HepG2 (cell line): Measurements from ENCODE around the gene TMEM217. TPM values are rescaled to one million over a fixed set of nuclear protein-coding genes. Genes with fewer than 3 reads are reported as not detected.

Source experiments
- ATAC-seq: fragments of 200-7000 bp; cut with Tn5 transposase; 3 replicates; pipeline ENCODE4 v1.9.1; 2020; ENCODE audit warnings: mild to moderate bottlenecking, moderate library complexity
- BruUV-seq: library from RNA; stranded (reverse); fragments of 400-500 nt; replicated peaks from 2 replicates; lab custom pipeline; 2021; lab: Mats Ljungman, UMichigan
- CTCF ChIA-PET: fragments of 300-600 bp; formaldehyde crosslinking; extraction: SDS; loops from one replicate; lab custom pipeline; 2021; ENCODE audit warnings: low total read pairs, inconsistent platforms, low intra/inter-chr PET ratio; lab: Yijun Ruan, JAX
- POLR2A ChIA-PET: fragments of 350-600 bp; sonication (Branson Sonifier 250); formaldehyde crosslinking; loops from one replicate; lab custom pipeline; 2020; ENCODE audit warnings: antibody characterized with exemption, inconsistent platforms; lab: Yijun Ruan, JAX
- DNase-seq: peaks from one replicate; pipeline ENCODE4 v3.0.0-alpha.2; 2015; ENCODE audit warnings: low spot score
- FAIRE-seq: peaks from 3 replicates; lab custom pipeline; 2011; peaks lifted over from hg19 to GRCh38; lab: Jason Lieb, UNC
- H2AFZ ChIP-seq: one replicate; pipeline ENCODE4 v1.6.1; 2011; ENCODE audit warnings: low read length, inconsistent platforms
- H3K27ac ChIP-seq: fragments of 300-600 bp; 3 replicates; pipeline ENCODE4 v1.8.0; 2011; ENCODE audit warnings: mixed run types, mild to moderate bottlenecking, mixed read lengths, low read length, inconsistent platforms; ENCODE audit not compliant: insufficient read depth; ENCODE audit errors: extremely low read length
- H3K27me3 ChIP-seq, 2 experiments: fragments of 200-600 bp in 1 of 2; 2 replicates in 1 of 2; 3 replicates in 1 of 2; pipeline versions ENCODE4 v1.6.0 to v1.8.0; 2011; ENCODE audit warnings: low read length in 2 of 2, mild to moderate bottlenecking in 2 of 2, moderate library complexity in 2 of 2, inconsistent platforms in 1 of 2; ENCODE audit not compliant: insufficient read depth in 2 of 2, control insufficient read depth in 1 of 2
- H3K36me3 ChIP-seq, 2 experiments: fragments of 200-600 bp in 1 of 2; replicated peaks in 1 of 2; 2 replicates in 1 of 2; 3 replicates in 1 of 2; pipeline versions ENCODE4 v1.5.1 to v1.8.0; 2011; ENCODE audit warnings: low read length in 2 of 2, inconsistent platforms in 1 of 2; ENCODE audit not compliant: insufficient read depth in 2 of 2, control insufficient read depth in 1 of 2
- H3K4me1 ChIP-seq: 2 replicates; pipeline ENCODE4 v1.5.1; 2012; ENCODE audit warnings: low read length, inconsistent platforms; ENCODE audit not compliant: insufficient read depth
- H3K4me2 ChIP-seq: 2 replicates; pipeline ENCODE4 v1.6.0; 2011; ENCODE audit warnings: low read depth, low read length, inconsistent platforms
- H3K4me3 ChIP-seq, 3 experiments: fragments of 200-600 bp in 1 of 3; sonication (generic), shearing (Covaris generic) in 1 of 3; replicated peaks in 1 of 3; 2 replicates each; pipeline ENCODE4 v1.5.1; 2011 to 2016; ENCODE audit warnings: low read length in 3 of 3, inconsistent platforms in 2 of 3, low read depth in 2 of 3, mild to moderate bottlenecking in 2 of 3, control low read depth in 1 of 3, mixed read lengths in 1 of 3; ENCODE audit not compliant: insufficient read depth in 1 of 3
- H3K79me2 ChIP-seq: one replicate; pipeline ENCODE4 v1.6.1; 2011; ENCODE audit warnings: low read length, inconsistent platforms; ENCODE audit not compliant: insufficient read depth
- H3K9ac ChIP-seq: 2 replicates; pipeline ENCODE4 v1.6.0; 2011; ENCODE audit warnings: mild to moderate bottlenecking, low read depth, low read length, inconsistent platforms; ENCODE audit not compliant: insufficient read depth
- H3K9me3 ChIP-seq: 2 replicates; pipeline ENCODE4 v1.5.1; 2012; ENCODE audit warnings: mild to moderate bottlenecking, low read length
- H4K20me1 ChIP-seq: 2 replicates; pipeline ENCODE4 v1.6.0; 2011; ENCODE audit warnings: inconsistent platforms, mild to moderate bottlenecking, low read length, moderate library complexity; ENCODE audit not compliant: insufficient read depth
- CEBPB ChIP-seq: IDR thresholded peaks from 2 replicates; pipeline ENCODE4 v1.6.1; 2011; ENCODE audit warnings: low read depth, low read length, improper control_type of control experiment, borderline replicate concordance
- ISL2 ChIP-seq: sonication (generic); formaldehyde crosslinking; IDR thresholded peaks from 2 replicates; pipeline ENCODE4 v1.5.0; 2020; ENCODE audit warnings: missing genetic modification reagents
- MAFF ChIP-seq: IDR thresholded peaks from 2 replicates; pipeline ENCODE4 v1.6.1; 2011; ENCODE audit warnings: low read depth, low read length, improper control_type of control experiment
- MAFK ChIP-seq, 2 experiments: IDR thresholded peaks in 1 of 2; conservative IDR thresholded peaks in 1 of 2; 2 replicates each; pipeline ENCODE4 v1.6.1; 2011; ENCODE audit warnings: improper control_type of control experiment in 2 of 2, low read length in 2 of 2
- MBD4 ChIP-seq: IDR thresholded peaks from 2 replicates; pipeline ENCODE4 v1.6.1; 2012; ENCODE audit warnings: low read length, inconsistent platforms, borderline replicate concordance
- ZSCAN21 ChIP-seq: sonication (generic); formaldehyde crosslinking; IDR thresholded peaks from 2 replicates; pipeline ENCODE4 v1.8.0; 2022; ENCODE audit warnings: mild to moderate bottlenecking, missing genetic modification reagents, moderate library complexity, borderline replicate concordance
- WGBS: methylation state at CpG from one replicate; pipeline ENCODE4 v1.1.6; 2017; ENCODE audit warnings: low lambda C conversion rate; 5-methylcytosine and 5-hydroxymethylcytosine counted together
- in situ Hi-C: cut with HindIII; loops from 2 replicates; pipeline ENCODE4 v1.10.0; 2017; ENCODE audit warnings: low pct_unique_long_range_greater_than_20kb; ENCODE audit not compliant: extremely low pct_ligation_motif_present
- intact Hi-C: fragments of 100-400 bp; cut with micrococcal nuclease; formaldehyde crosslinking; loops from one replicate; pipeline ENCODE4 v1.10.0; 2022; ENCODE audit not compliant: unreplicated experiment
- polyA plus RNA-seq, 8 experiments: library from polyadenylated mRNA; depleted of rRNA in 3 of 8; stranded (reverse) in 7 of 8; unstranded in 1 of 8; fragments of >200 nt; fragmentation: Illumina TruSeq in 4 of 8; extraction: Trizol in 4 of 8; gene quantifications; 2 replicates each; pipeline versions ENCODE4 v1.2.1 to v1.2.3, GENCODE V29; 2011 to 2016; ENCODE audit warnings: low read depth in 4 of 8, missing spikeins in 1 of 8, mixed read lengths in 1 of 8; ENCODE audit not compliant: insufficient read depth in 1 of 8
- total RNA-seq, 5 experiments: library from RNA; depleted of rRNA; stranded (reverse); fragments of >200 nt; fragmentation: Illumina TruSeq; extraction: Trizol; gene quantifications; 2 replicates each; pipeline ENCODE4 v1.2.3, GENCODE V29; 2016; ENCODE audit warnings: low read depth in 1 of 5
- TF ChIP-seq, protein P1 (sequence below), 2 experiments: fragments of 450-650 bp in 1 of 2; sonication (generic) in 1 of 2; formaldehyde crosslinking in 1 of 2; IDR thresholded peaks; 2 replicates each; pipeline versions ENCODE4 v1.6.1 to v1.8.0; 2016 to 2022; ENCODE audit warnings: antibody characterized with exemption in 1 of 2, mild to moderate bottlenecking in 1 of 2, missing genetic modification reagents in 1 of 2
- TF ChIP-seq, protein P2 (sequence below): sonication (generic); formaldehyde crosslinking; IDR thresholded peaks from 2 replicates; pipeline ENCODE4 v1.5.0; 2020; ENCODE audit warnings: missing genetic modification reagents, mild to moderate bottlenecking, borderline replicate concordance

TMEM217 gene
- total and polyA plus RNA-seq, 2 of the 13 experiments (the other 11 are each of a cell fraction or from before 2014, with no cell fraction given) = 2.3 to 3.4 TPM

DNA sequence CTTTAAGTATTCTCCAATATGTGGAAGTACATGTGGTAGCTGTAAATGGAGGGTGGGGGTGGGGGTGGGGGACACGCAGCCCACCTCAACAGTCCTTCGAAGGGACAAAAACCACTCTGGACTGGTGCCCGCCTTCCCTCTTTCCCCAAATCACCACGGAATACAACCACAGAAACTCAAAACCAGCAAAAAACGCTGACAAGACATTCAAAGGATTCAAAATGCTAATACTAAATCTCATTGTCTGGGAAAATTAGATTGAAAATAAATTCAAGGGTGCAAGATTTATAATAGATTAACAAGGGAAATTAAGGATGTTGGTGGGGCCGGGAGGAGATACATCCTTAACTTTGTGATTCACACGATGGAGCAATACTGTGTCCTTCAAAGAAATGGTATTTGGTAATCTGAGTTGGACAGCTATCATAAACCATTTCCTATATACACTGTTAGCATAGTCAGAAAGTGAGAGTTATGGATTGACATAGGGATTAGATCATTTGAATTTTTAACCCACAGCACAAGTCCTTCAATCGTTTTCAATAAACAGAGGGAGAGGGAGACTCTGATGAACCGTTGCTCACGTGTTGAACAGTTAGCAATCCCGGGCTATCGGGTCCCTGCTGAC is 1.1 kb downstream of the TMEM217 start:
- ChIA-PET CTCF (no interaction called here), POLR2A (interaction anchor here (0.9 to 2.7 kb wide), 7 partner anchors 10 to 383 kb away, joined by 3 to 54 read pairs (median 8); partner anchors contain the start of gene PPIL1)
- Histone ChIP-seq H3K79me2 (peaks cover 37% of the 10 kb centered on the region), H4K20me1 (peaks cover 4% of the 10 kb centered on the region; the same call in 1 of the 2 replicates), H3K36me3 (no peaks in the 10 kb centered on the region), H3K27ac (peak overlapping the region; percentile 2), H3K4me2 (peak overlapping the region; percentile 89), H2AFZ (peak overlapping the region; percentile 58), H3K4me3 (peak overlapping the region; percentile 94 to 98 (median 97)), H3K27me3 (no peaks in the 10 kb centered on the region; a peak in 1 of 5 replicates), H3K9ac (peak overlapping the region; percentile 45), H3K4me1 (peaks cover 49% of the 10 kb centered on the region), H3K9me3 (no peaks in the 10 kb centered on the region)
- no TSS peak for BruUV-seq
- FAIRE-seq (no peak), DNase-seq (no peak), ATAC-seq (no peak)
- intact Hi-C loops (loop anchor here (1.0 kb wide), 1 partner anchor 35 kb away; no protein-coding TSS in a partner anchor), in situ Hi-C loops (no loop called here)
- TF ChIP-seq ISL2 (peak; percentile 19; the same call in 1 of the 2 replicates), MAFF (peak; percentile 88), ZSCAN21 (CRISPR knock-in tag) (0 out of 2 replicates have a peak, but pooled peaks have one; percentile 5), MBD4 (no peak), MAFK (conservative IDR thresholded peaks at IDR 0.05 in 1 of 2, IDR thresholded peaks at IDR 0.05 in 1 of 2; ENCODE audit: low read length in 2 of 2) (peak; percentile 89 to 93), CEBPB (peak; percentile 63)
- TF ChIP-seq, protein P1, sequence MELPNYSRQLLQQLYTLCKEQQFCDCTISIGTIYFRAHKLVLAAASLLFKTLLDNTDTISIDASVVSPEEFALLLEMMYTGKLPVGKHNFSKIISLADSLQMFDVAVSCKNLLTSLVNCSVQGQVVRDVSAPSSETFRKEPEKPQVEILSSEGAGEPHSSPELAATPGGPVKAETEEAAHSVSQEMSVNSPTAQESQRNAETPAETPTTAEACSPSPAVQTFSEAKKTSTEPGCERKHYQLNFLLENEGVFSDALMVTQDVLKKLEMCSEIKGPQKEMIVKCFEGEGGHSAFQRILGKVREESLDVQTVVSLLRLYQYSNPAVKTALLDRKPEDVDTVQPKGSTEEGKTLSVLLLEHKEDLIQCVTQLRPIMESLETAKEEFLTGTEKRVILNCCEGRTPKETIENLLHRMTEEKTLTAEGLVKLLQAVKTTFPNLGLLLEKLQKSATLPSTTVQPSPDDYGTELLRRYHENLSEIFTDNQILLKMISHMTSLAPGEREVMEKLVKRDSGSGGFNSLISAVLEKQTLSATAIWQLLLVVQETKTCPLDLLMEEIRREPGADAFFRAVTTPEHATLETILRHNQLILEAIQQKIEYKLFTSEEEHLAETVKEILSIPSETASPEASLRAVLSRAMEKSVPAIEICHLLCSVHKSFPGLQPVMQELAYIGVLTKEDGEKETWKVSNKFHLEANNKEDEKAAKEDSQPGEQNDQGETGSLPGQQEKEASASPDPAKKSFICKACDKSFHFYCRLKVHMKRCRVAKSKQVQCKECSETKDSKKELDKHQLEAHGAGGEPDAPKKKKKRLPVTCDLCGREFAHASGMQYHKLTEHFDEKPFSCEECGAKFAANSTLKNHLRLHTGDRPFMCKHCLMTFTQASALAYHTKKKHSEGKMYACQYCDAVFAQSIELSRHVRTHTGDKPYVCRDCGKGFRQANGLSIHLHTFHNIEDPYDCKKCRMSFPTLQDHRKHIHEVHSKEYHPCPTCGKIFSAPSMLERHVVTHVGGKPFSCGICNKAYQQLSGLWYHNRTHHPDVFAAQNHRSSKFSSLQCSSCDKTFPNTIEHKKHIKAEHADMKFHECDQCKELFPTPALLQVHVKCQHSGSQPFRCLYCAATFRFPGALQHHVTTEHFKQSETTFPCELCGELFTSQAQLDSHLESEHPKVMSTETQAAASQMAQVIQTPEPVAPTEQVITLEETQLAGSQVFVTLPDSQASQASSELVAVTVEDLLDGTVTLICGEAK (IDR thresholded peaks at IDR 0.05) = no peak
- TF ChIP-seq, protein P1 (CRISPR knock-in tag; IDR thresholded peaks at IDR 0.05) = no peak
- TF ChIP-seq, protein P2, sequence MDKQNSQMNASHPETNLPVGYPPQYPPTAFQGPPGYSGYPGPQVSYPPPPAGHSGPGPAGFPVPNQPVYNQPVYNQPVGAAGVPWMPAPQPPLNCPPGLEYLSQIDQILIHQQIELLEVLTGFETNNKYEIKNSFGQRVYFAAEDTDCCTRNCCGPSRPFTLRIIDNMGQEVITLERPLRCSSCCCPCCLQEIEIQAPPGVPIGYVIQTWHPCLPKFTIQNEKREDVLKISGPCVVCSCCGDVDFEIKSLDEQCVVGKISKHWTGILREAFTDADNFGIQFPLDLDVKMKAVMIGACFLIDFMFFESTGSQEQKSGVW (CRISPR knock-in tag) = no peak
- 40% methylated on average over 12 of the region's 12 CpGs for WGBS
